HepG2 (cell line): ENCODE data around the gene ALK. TPM values are rescaled to one million over a fixed set of nuclear protein-coding genes. Genes with fewer than 3 reads are reported as not detected.

Experiments used
- ATAC-seq: fragments of 200-7000 bp; cut with Tn5 transposase; 3 replicates; pipeline ENCODE4 v1.9.1; 2020; ENCODE audit warnings: mild to moderate bottlenecking, moderate library complexity
- BruUV-seq: library from RNA; stranded (reverse); fragments of 400-500 nt; replicated peaks from 2 replicates; lab custom pipeline; 2021; lab: Mats Ljungman, UMichigan
- CTCF ChIA-PET: fragments of 300-600 bp; formaldehyde crosslinking; extraction: SDS; loops from one replicate; lab custom pipeline; 2021; ENCODE audit warnings: low total read pairs, inconsistent platforms, low intra/inter-chr PET ratio; lab: Yijun Ruan, JAX
- POLR2A ChIA-PET: fragments of 350-600 bp; sonication (Branson Sonifier 250); formaldehyde crosslinking; loops from one replicate; lab custom pipeline; 2020; ENCODE audit warnings: antibody characterized with exemption, inconsistent platforms; lab: Yijun Ruan, JAX
- DNase-seq: peaks from one replicate; pipeline ENCODE4 v3.0.0-alpha.2; 2015; ENCODE audit warnings: low spot score
- FAIRE-seq: peaks from 3 replicates; lab custom pipeline; 2011; peaks lifted over from hg19 to GRCh38; lab: Jason Lieb, UNC
- H2AFZ ChIP-seq: one replicate; pipeline ENCODE4 v1.6.1; 2011; ENCODE audit warnings: low read length, inconsistent platforms
- H3K27ac ChIP-seq: fragments of 300-600 bp; 3 replicates; pipeline ENCODE4 v1.8.0; 2011; ENCODE audit warnings: mixed run types, mild to moderate bottlenecking, mixed read lengths, low read length, inconsistent platforms; ENCODE audit not compliant: insufficient read depth; ENCODE audit errors: extremely low read length
- H3K27me3 ChIP-seq, 2 experiments: fragments of 200-600 bp in 1 of 2; 2 replicates in 1 of 2; 3 replicates in 1 of 2; pipeline versions ENCODE4 v1.6.0 to v1.8.0; 2011; ENCODE audit warnings: low read length in 2 of 2, mild to moderate bottlenecking in 2 of 2, moderate library complexity in 2 of 2, inconsistent platforms in 1 of 2; ENCODE audit not compliant: insufficient read depth in 2 of 2, control insufficient read depth in 1 of 2
- H3K36me3 ChIP-seq, 2 experiments: fragments of 200-600 bp in 1 of 2; replicated peaks in 1 of 2; 2 replicates in 1 of 2; 3 replicates in 1 of 2; pipeline versions ENCODE4 v1.5.1 to v1.8.0; 2011; ENCODE audit warnings: low read length in 2 of 2, inconsistent platforms in 1 of 2; ENCODE audit not compliant: insufficient read depth in 2 of 2, control insufficient read depth in 1 of 2
- H3K4me1 ChIP-seq: 2 replicates; pipeline ENCODE4 v1.5.1; 2012; ENCODE audit warnings: low read length, inconsistent platforms; ENCODE audit not compliant: insufficient read depth
- H3K4me2 ChIP-seq: 2 replicates; pipeline ENCODE4 v1.6.0; 2011; ENCODE audit warnings: low read depth, low read length, inconsistent platforms
- H3K4me3 ChIP-seq, 3 experiments: fragments of 200-600 bp in 1 of 3; sonication (generic), shearing (Covaris generic) in 1 of 3; replicated peaks in 1 of 3; 2 replicates each; pipeline ENCODE4 v1.5.1; 2011 to 2016; ENCODE audit warnings: low read length in 3 of 3, inconsistent platforms in 2 of 3, low read depth in 2 of 3, mild to moderate bottlenecking in 2 of 3, control low read depth in 1 of 3, mixed read lengths in 1 of 3; ENCODE audit not compliant: insufficient read depth in 1 of 3
- H3K79me2 ChIP-seq: one replicate; pipeline ENCODE4 v1.6.1; 2011; ENCODE audit warnings: low read length, inconsistent platforms; ENCODE audit not compliant: insufficient read depth
- H3K9ac ChIP-seq: 2 replicates; pipeline ENCODE4 v1.6.0; 2011; ENCODE audit warnings: mild to moderate bottlenecking, low read depth, low read length, inconsistent platforms; ENCODE audit not compliant: insufficient read depth
- H3K9me3 ChIP-seq: 2 replicates; pipeline ENCODE4 v1.5.1; 2012; ENCODE audit warnings: mild to moderate bottlenecking, low read length
- H4K20me1 ChIP-seq: 2 replicates; pipeline ENCODE4 v1.6.0; 2011; ENCODE audit warnings: inconsistent platforms, mild to moderate bottlenecking, low read length, moderate library complexity; ENCODE audit not compliant: insufficient read depth
- EED ChIP-seq: sonication (generic); formaldehyde crosslinking; IDR thresholded peaks from 2 replicates; pipeline ENCODE4 v1.5.0; 2020; ENCODE audit warnings: mild to moderate bottlenecking, missing genetic modification reagents
- HHEX ChIP-seq: IDR thresholded peaks from 2 replicates; pipeline ENCODE4 v1.6.1; 2016; ENCODE audit warnings: control low read depth
- HNRNPUL1 ChIP-seq: fragments of 200-400 bp; formaldehyde crosslinking; IDR thresholded peaks from 2 replicates; pipeline ENCODE4 v1.6.1; 2017; ENCODE audit warnings: low read depth, mild to moderate bottlenecking, low read length, moderate library complexity
- KMT2B ChIP-seq: IDR thresholded peaks from 2 replicates; pipeline ENCODE4 v1.6.1; 2016; ENCODE audit warnings: missing genetic modification reagents, missing compliant biosample characterization
- MAFF ChIP-seq: IDR thresholded peaks from 2 replicates; pipeline ENCODE4 v1.6.1; 2011; ENCODE audit warnings: low read depth, low read length, improper control_type of control experiment
- MAFK ChIP-seq, 2 experiments: IDR thresholded peaks in 1 of 2; conservative IDR thresholded peaks in 1 of 2; 2 replicates each; pipeline ENCODE4 v1.6.1; 2011; ENCODE audit warnings: improper control_type of control experiment in 2 of 2, low read length in 2 of 2
- MATR3 ChIP-seq: sonication (generic); formaldehyde crosslinking; IDR thresholded peaks from 2 replicates; pipeline ENCODE4 v1.4.0; 2020; ENCODE audit warnings: missing genetic modification reagents
- RARA ChIP-seq: IDR thresholded peaks from 2 replicates; pipeline ENCODE4 v1.6.1; 2016; ENCODE audit warnings: missing genetic modification reagents, missing compliant biosample characterization
- SMYD3 ChIP-seq: sonication (generic); formaldehyde crosslinking; IDR thresholded peaks from 2 replicates; pipeline ENCODE4 v1.8.1; 2023; ENCODE audit warnings: mild to moderate bottlenecking, missing genetic modification reagents
- ZNF136 ChIP-seq: sonication (generic); formaldehyde crosslinking; IDR thresholded peaks from 2 replicates; pipeline ENCODE4 v1.8.1; 2022; ENCODE audit warnings: low read depth, mild to moderate bottlenecking, moderate library complexity, missing genetic modification reagents
- ZNF382 ChIP-seq: sonication (generic); formaldehyde crosslinking; IDR thresholded peaks from 2 replicates; pipeline ENCODE4 v1.5.0; 2020; ENCODE audit warnings: missing genetic modification reagents, mild to moderate bottlenecking, borderline replicate concordance
- ZNF562 ChIP-seq: sonication (generic); formaldehyde crosslinking; IDR thresholded peaks from 2 replicates; pipeline ENCODE4 v1.8.0; 2022; ENCODE audit warnings: missing genetic modification reagents, borderline replicate concordance
- ZNF564 ChIP-seq: sonication (generic); formaldehyde crosslinking; IDR thresholded peaks from 2 replicates; pipeline ENCODE4 v1.8.1; 2023; ENCODE audit warnings: mild to moderate bottlenecking, missing genetic modification reagents
- ZNF672 ChIP-seq: sonication (generic); formaldehyde crosslinking; IDR thresholded peaks from 2 replicates; pipeline ENCODE4 v1.8.1; 2022; ENCODE audit warnings: missing genetic modification reagents
- ZNF790 ChIP-seq: sonication (generic); formaldehyde crosslinking; IDR thresholded peaks from 2 replicates; pipeline ENCODE4 v1.8.0; 2022; ENCODE audit warnings: missing genetic modification reagents, mild to moderate bottlenecking, borderline replicate concordance
- ZNF816 ChIP-seq: sonication (generic); formaldehyde crosslinking; IDR thresholded peaks from 2 replicates; pipeline ENCODE4 v1.8.0; 2022; ENCODE audit warnings: missing genetic modification reagents, mild to moderate bottlenecking, borderline replicate concordance
- WGBS: methylation state at CpG from one replicate; pipeline ENCODE4 v1.1.6; 2017; ENCODE audit warnings: low lambda C conversion rate; 5-methylcytosine and 5-hydroxymethylcytosine counted together
- in situ Hi-C: cut with HindIII; loops from 2 replicates; pipeline ENCODE4 v1.10.0; 2017; ENCODE audit warnings: low pct_unique_long_range_greater_than_20kb; ENCODE audit not compliant: extremely low pct_ligation_motif_present
- intact Hi-C: fragments of 100-400 bp; cut with micrococcal nuclease; formaldehyde crosslinking; loops from one replicate; pipeline ENCODE4 v1.10.0; 2022; ENCODE audit not compliant: unreplicated experiment
- polyA plus RNA-seq, 8 experiments: library from polyadenylated mRNA; depleted of rRNA in 3 of 8; stranded (reverse) in 7 of 8; unstranded in 1 of 8; fragments of >200 nt; fragmentation: Illumina TruSeq in 4 of 8; extraction: Trizol in 4 of 8; gene quantifications; 2 replicates each; pipeline versions ENCODE4 v1.2.1 to v1.2.3, GENCODE V29; 2011 to 2016; ENCODE audit warnings: low read depth in 4 of 8, missing spikeins in 1 of 8, mixed read lengths in 1 of 8; ENCODE audit not compliant: insufficient read depth in 1 of 8
- total RNA-seq, 5 experiments: library from RNA; depleted of rRNA; stranded (reverse); fragments of >200 nt; fragmentation: Illumina TruSeq; extraction: Trizol; gene quantifications; 2 replicates each; pipeline ENCODE4 v1.2.3, GENCODE V29; 2016; ENCODE audit warnings: low read depth in 1 of 5
- TF ChIP-seq, protein P1 (sequence below): fragments of 450-650 bp; IDR thresholded peaks from 2 replicates; pipeline ENCODE4 v1.6.1; 2017; ENCODE audit warnings: mild to moderate bottlenecking

Gene ALK
- total and polyA plus RNA-seq, 2 of the 13 experiments (the other 11 are each of a cell fraction or from before 2014, with no cell fraction given) = not detected

DNA sequence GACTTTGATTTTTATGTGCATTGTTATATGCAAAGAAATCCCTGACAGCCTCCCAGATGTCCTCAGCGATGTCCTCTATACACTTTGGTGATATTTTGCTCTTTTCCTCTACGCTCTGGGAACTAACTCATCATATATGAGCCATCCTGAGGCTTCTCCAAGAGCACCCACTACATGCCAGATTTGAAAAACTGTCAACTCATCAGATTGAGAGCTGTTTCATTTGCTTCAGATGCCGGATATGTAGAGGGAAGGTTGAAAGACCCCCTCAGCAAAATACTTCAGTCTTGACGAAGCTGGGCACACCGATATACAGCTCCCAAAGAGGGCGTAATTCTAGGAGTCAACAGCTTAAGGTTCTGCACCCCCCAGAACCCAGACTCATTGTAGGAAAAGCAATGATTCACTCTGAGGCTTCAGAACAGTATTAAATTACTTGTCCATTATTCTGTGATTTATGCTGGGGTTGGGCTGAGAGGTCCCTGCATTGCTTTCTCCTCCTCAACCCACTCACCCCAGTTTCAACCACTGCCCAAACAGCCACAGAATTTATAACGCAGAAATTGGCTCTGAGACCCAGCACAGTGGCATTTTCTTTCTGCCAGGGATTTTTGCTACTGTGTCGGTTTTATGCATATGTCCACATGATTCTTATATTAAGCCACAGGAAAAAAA, 341.8 kb downstream of the ALK start:
- H3K4me2 ChIP-seq = no peak overlapping the region
- no TSS peak for BruUV-seq
- no peak for ATAC-seq
- no peak overlapping the region for H3K27ac ChIP-seq
- H2AFZ ChIP-seq = no peak overlapping the region
- no peaks in the 10 kb centered on the region for H3K36me3 ChIP-seq
- POLR2A ChIA-PET = no interaction called here
- no peak overlapping the region for H3K4me3 ChIP-seq
- H3K4me1 ChIP-seq = no peaks in the 10 kb centered on the region
- H4K20me1 ChIP-seq = no peaks in the 10 kb centered on the region
- DNase-seq = no peak
- WGBS = 3% methylated on average over 8 of the region's 8 CpGs
- FAIRE-seq = no peak
- CTCF ChIA-PET = no interaction called here
- H3K27me3 ChIP-seq = peaks cover 3 to 47% of the 10 kb centered on the region in 2 experiments; a peak in 4 of 5 replicates
- in situ Hi-C loops (no loop called here), intact Hi-C loops (no loop called here)
- no peak overlapping the region for H3K9ac ChIP-seq
- TF ChIP-seq ZNF816 (no peak), MAFF (peak; percentile 94), ZNF672 (CRISPR knock-in tag) (no peak), RARA (CRISPR knock-in tag) (no peak), HHEX (CRISPR knock-in tag) (no peak), MAFK (conservative IDR thresholded peaks at IDR 0.05 in 1 of 2, IDR thresholded peaks at IDR 0.05 in 1 of 2; ENCODE audit: low read length in 2 of 2) (peak; percentile 92 to 95), HNRNPUL1 (no peak), ZNF136 (no peak), ZNF562 (CRISPR knock-in tag) (no peak), SMYD3 (no peak), ZNF382 (no peak), EED (CRISPR knock-in tag) (no peak), ZNF564 (CRISPR knock-in tag) (no peak), ZNF790 (no peak), MATR3 (CRISPR knock-in tag) (no peak), KMT2B (CRISPR knock-in tag) (no peak)
- TF ChIP-seq, protein P1, sequence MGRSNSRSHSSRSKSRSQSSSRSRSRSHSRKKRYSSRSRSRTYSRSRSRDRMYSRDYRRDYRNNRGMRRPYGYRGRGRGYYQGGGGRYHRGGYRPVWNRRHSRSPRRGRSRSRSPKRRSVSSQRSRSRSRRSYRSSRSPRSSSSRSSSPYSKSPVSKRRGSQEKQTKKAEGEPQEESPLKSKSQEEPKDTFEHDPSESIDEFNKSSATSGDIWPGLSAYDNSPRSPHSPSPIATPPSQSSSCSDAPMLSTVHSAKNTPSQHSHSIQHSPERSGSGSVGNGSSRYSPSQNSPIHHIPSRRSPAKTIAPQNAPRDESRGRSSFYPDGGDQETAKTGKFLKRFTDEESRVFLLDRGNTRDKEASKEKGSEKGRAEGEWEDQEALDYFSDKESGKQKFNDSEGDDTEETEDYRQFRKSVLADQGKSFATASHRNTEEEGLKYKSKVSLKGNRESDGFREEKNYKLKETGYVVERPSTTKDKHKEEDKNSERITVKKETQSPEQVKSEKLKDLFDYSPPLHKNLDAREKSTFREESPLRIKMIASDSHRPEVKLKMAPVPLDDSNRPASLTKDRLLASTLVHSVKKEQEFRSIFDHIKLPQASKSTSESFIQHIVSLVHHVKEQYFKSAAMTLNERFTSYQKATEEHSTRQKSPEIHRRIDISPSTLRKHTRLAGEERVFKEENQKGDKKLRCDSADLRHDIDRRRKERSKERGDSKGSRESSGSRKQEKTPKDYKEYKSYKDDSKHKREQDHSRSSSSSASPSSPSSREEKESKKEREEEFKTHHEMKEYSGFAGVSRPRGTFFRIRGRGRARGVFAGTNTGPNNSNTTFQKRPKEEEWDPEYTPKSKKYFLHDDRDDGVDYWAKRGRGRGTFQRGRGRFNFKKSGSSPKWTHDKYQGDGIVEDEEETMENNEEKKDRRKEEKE = no peak
- H3K79me2 ChIP-seq = no peaks in the 10 kb centered on the region
- no peaks in the 10 kb centered on the region for H3K9me3 ChIP-seq
